ENCODE results near the gene CLPTM1.

DNA sequence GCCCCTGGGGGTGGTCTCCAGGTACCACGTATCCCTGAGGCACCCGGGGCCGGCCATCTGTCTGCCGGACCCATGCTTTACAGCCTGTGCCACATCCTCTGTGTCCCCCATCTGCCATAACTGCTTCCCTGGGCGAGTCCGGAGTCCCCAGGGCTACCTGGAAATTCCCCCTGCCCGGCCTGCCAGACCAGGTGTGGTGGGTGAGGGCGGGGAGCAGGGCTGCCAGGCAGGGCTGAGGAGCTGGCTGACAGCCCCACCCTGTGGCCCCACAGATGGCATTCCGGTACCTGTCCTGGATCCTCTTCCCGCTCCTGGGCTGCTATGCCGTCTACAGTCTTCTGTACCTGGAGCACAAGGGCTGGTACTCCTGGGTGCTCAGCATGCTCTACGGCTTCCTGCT is 35.8 kb downstream of the CLPTM1 start:
- TF ChIP-seq CTCF (IDR thresholded peaks at IDR 0.05) (no peak), POLR2A (IDR thresholded peaks at IDR 0.05) (no peak)

Measured in testis (tissue), 2 donors.